Stimulated activated CD8-positive, alpha-beta memory T cell treated with anti-CD3 and anti-CD28 coated beads, Interleukin-12 subunit alpha, Interleukin-12 subunit beta, amount 100 ng/mL, for 24 hours (primary cell): ENCODE data around the gene ZNF385D.

Source experiments
- DNase-seq: peaks from one replicate; pipeline ENCODE4 v3.0.0-alpha.2; 2020; ENCODE audit errors: extremely low read depth

ZNF385D gene

DNA sequence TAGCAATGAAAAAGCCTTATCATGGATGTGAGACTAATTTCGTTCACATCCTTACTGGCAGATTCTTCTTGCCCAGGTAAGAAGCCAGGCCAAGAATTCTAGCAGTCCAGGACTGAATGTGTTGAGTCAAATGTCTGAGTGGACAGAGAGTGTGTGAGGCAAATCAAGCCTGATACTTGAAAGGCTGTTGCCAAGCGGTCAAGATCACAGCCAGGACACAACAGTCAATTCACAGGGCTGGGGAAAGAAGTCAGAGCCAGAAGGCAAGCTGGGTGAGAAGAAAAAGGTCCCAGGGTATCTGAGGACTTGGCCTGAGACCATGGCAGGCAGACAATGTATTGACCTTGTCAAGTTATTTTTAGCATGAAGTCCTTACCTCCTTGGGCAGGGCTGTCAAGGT is 301.3 kb downstream of the ZNF385D start:
- no peak for DNase-seq

DNA sequence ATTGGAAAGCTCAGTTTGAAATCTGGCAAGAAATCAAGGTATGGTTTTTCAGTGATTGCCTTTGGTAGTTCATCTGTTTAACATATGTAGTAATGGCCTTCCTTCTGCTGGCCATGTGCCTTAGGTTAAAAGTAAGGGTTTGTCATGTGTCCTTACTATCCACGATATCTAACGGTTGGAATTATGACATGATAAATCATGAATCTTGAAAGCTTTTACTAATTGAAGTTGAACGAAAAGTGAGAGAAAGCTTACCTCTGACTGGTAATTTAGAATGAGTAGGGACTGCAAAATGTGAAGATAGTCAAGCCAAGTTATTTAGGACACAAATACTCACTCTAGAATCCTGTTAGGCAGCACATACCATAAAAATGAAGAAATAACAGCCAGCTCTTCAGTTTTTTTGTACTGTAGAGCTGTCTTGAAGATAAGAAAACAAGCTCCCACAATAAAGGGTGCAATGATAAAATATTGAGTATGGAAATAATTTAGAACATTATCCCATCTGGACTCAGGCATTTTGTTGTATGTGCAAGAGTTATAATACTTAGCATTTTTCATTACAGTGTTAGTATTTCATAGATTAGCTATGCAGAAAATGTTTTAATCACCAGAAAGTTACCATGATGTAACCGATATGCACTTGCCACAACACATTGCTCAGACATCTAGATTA is 303.4 kb downstream of the ZNF385D start:
- DNase-seq: no peak

DNA sequence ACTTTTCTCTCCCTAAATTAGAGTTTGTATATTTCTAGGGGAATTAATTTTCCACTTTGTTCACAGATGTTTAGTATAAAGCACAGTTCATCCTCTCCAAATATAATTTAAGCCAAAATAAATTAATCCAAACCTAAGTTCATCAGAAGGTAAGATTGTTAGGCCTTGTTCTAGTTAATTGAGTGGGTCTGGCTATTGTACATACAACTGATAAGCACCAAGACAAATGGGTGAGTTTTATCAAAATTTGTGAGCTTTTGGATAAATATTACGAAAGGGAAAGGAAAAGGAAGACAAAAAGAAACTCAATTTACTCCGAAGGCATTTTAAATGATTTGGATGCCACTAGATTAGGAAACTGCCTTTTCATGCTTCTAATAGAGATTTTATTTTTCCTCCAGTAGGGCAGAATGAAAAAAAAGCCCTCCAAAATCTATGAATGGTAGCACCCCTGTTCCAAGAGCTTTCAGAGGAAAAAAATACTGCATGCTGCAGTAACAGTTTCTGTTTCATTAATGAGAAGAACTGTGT is 304.0 kb downstream of the ZNF385D start:
- DNase-seq: no peak

DNA sequence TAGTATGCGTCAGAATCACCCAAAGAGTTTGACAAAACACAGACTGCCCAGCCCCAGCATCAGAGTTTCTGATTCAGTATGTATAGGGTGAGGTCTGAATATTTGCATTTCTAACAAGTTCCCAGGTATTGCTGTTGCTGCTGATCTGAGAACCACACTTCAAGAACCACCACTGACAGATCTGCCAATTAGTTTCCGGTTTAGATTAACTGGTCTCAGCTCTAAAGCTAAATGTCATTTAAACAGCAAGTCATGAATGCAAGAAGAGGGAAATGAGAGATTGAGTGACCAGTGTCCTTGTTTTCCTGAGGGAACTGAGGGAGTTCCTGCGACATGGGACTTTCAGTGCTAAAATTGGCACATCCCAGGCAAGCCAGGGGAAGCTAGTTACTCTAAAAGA is 305.0 kb downstream of the ZNF385D start:
- DNase-seq: no peak

DNA sequence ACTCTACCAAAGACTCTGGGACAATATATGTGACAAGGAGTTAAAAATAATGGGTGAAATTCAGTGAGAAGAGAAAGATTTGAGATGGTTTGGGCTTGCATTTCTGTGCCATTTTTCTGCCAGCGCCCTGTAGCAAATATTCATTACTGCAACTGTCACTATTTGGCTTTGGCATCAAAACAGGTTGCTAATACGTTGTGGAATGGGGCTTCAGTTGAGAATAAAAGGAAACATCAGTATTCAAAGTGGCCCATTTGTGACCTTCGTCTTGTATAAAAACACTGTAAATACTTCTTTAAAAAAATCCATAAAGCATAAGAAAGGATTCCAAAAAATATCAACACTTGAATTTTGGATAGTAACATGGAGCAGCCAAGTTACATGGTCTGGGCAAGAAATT is 309.2 kb downstream of the ZNF385D start:
- DNase-seq: no peak

DNA sequence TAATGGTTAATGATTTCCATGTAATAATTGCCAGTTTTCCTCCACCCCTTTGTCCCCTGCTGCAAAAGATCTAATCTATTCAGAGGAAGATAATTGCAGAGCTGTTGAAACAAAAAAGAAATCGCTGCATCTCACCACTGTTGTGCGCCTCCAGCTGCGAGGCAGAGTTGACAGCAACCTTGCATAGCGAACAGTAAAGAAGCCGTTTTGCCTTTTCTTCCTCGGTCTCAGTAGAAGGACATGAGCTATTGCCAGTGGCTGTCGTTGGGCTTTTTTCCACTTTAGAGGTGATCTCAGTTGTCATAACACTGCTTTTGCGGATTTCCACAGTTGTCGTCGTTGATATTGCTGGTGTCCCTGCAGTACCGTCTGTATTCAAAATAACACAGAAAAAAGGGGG is 314.2 kb downstream of the ZNF385D start:
- no peak for DNase-seq

DNA sequence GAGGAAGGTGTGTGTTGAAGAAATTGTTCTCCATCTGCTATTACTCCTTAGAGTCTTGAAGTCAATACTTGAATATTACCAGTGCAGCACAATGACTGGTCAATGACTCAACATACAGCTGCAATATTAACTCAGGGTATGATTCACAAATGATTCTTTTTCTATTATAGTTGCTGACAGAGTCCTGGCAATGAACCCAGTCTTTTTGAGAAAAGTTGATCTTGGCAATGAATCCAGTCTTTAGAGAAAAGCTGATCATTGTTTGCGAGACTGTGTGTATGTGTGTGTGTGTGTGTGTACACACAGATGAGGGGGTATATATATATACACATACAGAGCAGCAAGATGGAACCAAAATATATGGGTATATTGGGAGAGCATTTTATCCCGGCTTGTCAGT is 315.1 kb downstream of the ZNF385D start:
- no peak for DNase-seq

DNA sequence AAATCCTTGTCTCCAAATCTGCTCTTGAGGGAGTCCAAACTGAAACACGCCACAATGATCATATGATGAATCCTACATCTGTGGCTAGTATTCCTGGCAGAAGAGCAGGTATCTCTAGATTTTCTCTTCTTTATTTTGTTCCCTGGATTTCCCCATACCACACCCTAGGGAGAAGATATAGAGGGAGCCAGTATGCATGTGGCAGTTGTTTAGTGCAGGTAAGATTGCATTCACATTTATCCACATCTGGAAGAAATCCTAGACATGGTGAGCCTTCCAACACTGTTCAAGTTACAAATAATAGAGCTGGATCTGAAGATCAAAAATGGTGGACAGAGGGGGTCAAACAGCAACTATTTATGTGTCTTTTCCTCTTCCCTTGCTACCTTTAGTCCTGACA is 316.7 kb downstream of the ZNF385D start:
- DNase-seq: no peak

DNA sequence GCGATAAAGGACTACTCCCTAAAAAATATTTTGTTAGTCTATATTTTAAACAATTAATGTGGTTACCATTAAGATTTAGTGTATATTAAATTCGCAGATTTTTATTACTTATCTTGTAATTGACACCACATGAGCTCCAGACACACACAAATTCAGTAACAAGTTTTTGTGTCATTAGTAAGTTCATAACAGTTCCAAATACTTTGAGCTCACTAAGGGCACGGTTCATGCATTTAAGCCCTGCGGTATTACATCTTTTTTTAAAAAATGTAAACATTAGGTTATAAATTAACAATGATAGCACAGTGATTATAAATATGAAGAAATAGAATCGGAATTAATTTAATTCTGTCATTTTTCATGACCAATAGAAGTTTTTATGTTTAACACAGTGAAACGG is 317.3 kb downstream of the ZNF385D start:
- no peak for DNase-seq

DNA sequence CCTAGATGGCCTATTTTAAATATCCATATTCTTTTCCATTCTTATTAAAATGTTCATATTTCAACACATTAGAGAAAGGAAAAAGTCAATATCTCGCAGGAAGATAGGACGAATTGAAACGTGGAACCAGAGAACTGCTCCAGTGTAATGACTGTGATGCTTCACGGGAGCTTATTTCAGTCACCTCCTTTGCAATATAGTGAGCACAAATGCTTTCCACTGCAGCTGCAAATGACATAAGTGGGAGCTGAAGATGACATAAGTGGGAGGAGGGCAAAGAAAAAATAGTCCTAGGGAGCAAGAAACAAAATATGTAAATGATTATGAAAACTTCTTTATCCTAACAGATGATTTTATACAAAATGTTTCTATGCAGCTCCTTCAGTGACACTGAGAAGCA is 324.1 kb downstream of the ZNF385D start:
- no peak for DNase-seq

DNA sequence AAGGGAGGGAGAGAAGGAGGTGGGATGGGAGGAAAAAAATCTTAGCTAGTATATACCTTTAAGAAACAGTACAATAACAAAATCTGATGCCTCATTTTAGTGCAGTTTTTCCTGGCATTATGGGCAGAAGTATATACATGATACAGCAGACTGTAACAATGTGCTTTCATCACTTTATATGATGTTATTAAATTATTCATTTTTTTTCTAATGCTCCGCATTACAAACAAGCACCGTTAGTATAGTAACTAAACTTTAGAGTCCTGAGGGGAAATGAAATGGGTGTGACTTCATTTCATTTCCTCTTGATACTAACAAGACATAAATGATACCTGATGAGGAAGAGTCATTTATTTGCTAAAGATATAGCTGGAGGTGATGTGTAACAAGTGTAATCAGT is 325.3 kb downstream of the ZNF385D start:
- DNase-seq: no peak

DNA sequence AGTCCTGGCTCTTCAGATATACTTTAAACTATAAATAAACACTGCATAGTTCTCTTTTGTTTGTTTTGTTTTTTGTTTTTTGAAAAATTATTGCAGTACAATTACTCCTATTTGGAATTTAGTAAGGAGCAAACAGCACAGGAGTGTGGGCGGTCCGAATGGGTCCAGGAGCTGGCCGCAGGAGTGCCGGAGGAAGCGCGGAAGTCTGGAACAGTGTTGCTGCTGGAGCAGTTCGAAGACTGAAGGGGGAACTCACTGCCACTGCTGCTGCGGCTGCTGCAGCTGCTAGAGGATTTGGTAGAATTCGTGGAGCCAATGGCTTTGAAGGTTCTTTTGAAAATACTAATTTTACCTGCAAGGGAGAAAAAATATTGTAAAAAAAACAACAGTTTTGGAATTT is 329.9 kb downstream of the ZNF385D start:
- no peak for DNase-seq

DNA sequence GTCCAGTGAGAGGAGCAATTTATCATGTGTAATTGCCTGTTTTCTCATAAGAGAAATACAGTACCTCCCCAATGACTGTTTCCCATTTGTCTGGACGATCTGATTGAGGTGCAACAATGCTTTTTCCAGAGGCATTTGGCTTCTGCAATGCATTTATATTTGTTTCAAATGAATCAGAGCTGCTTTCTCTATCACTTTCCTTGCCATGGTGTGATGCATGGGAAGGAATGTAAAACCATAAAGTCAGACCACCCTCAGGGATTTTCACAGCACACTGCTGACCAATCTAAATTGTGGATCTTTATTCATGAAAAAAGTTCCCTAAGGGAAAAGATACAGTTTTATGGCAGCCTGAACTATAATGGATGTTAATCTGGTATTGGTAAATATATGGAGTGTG is 333.0 kb downstream of the ZNF385D start:
- no peak for DNase-seq

DNA sequence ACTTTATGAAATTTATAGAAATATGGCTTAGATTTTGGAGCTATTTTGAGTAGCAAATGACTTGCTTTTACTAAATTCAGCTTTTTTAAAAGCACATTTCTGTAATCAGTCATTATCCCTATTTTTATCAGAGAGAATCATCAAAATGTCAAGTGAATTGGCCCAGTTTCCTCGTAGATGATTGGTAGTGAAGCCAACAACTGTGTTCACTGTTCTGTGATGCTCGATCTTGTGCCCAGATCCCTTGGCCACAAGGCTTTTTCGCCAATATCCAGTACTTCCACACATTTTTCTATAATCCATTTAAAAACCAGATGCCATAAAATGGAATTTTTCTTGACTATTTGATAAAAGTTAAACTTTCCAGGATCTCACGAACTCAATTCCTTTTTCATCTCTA is 336.5 kb downstream of the ZNF385D start:
- no peak for DNase-seq

DNA sequence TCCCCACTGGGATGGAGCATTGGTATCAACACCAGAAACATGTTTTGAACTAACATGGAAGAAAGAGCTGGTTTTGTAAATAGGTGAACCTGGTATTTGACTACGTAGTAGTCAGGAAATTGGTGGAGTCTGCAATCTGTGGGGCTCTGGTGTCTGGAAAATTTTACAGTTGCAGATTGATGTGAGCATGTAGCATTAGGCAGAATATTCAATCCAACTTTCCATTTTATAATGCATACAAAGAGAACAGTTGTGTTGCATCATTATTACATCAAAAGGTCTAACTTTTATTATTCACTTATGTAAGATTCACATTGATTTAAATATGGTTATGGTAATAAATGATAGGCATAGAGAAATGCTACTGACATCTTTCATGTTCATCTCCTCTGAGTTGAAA is 340.0 kb downstream of the ZNF385D start:
- DNase-seq: no peak

DNA sequence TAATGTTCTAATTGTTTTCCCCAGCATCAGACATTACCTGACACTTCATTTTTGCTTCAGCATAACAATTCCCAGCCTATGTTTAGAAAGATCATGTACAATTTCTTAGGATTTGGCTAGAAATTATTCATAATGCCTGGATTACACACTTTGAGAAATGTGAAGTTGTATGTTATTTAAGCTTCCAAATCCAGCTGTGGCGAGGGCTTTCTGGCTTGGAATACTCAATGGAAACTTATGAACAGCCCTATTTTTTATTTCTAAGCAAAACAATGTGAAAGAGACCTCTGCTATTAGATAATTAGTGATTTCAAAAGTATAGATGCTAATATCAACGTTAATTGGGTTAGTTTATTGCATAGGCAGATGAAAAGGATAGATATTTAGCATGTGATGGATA is 341.6 kb downstream of the ZNF385D start:
- no peak for DNase-seq

DNA sequence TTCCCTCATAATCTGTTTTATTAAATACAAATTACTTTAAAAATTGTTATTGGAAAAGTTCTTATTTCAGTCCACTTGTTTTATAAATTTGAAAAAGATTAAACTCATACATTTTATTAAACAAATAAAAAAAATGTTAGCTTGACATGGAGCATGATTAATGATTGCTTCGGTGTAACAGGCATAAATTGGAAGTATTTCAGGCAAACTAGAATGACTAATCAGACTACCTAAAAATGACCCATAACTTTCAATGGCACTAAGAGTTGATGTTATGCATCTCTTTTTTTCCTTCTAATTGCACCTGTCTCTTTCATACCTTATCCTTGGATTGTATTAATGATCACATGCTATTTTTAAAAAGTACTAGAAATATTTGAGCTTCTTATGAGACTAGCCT is 343.3 kb downstream of the ZNF385D start:
- no peak for DNase-seq

DNA sequence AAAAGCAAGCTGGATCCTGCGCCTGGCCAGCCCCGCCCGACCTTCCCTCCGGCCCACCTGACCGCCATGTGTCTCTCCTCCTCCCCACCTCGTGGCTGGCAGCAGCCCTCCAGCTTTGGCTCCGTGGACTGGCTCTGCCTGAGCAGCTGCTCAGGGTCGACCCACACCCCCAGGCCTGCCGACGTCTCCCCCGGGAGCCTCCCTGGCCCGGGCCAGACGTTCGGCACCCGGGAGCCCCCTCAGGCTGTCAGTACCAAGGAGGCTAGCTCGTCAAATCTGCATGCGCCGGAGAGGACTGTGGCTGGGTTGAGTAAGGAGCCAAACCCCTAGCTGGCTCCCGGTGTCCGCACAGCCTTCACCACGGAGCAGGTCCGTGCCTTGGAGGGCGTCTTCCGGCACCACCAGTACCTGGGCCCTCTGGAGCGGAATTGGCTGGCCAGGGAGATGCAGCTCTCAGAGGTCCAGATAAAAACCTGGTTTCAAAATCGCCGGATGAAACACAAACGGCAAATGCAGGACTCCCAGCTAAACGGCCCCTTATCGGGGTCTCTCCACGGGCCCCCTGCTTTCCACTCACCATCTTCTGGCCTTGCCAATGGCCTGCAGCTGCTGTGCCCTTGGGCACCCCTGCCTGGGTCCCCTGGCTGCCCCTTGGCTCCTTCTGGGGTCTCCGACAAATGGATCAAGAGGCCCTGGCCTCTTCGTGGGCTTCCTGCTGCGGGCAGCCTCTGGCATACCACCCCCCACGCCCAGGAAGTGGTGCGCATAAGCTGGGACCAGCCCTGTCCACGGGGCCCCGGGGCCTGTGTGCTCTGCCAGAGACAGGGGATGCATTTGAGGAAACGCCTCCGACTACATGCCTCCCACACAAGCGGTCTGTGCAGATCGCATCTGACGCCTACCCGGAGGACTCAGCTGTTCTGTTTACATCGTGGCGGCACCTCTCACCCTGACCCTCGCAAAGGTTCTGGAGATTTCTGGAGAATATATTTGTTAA is 345.0 kb downstream of the ZNF385D start:
- DNase-seq: no peak

DNA sequence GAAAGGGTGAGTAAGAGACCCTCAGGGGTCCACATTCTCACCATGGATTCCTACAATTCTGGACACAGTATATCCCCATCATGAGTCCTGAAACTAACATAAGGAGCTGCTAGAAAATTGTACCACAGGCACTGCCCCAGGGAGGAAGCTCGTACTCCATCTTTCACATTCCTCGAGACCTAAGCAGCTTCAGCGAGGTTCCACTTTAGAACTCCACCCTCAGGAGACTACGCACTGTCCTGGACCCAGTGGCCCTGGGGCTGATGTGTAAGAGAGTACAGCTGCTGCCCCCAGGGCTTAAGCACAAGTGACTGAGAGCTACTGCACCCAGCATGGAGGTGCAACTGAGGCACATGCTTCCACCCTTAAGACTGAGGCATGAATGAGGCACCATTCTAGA is 352.5 kb downstream of the ZNF385D start:
- no peak for DNase-seq

DNA sequence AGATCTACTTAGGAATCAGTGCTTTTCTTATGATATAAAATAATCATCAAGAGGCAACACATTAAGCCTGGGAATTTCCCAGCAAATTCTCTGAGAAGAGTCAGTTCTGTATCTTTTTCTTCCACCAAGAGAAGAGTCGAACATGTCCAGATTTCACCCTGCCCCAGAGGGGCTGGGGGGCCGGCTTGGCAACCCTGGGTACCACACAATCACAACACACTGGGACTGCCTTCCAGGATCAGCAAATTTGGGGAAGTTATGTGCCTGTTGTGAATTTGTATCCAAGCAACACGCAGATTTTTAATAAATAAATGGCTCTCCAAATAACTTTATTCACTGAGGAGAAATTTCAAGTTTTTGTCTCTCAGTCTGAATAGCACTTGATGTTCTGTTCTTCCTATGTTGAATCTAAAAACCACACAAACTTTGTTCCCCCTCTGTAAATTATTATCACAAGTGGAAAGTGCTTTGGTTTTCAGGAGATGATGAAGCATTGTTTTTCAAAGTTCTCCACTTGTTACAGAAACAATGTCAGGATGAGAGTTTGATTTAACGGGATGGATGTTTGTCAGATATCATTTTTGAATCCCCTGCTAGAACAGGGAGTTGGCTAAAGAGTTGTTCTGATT is 357.2 kb downstream of the ZNF385D start:
- DNase-seq: no peak

DNA sequence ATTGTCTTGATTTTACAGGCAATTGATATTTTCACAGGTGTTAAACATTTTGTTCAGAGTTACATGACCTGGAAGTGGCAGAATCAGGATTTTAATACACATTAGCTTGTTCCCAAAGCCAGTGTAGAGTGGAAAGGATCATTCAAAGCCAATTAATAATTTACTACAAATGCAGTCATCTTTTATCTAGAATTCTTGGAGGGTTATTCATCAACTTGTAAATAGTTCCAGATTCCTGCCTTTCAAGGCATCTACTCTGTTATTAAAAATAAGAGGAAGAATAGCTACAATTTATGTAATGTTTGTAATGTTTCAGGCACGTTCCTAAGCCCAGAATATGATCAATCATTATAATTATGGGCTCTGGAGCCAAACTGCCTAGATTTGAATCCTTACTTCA is 358.5 kb downstream of the ZNF385D start:
- DNase-seq: no peak

DNA sequence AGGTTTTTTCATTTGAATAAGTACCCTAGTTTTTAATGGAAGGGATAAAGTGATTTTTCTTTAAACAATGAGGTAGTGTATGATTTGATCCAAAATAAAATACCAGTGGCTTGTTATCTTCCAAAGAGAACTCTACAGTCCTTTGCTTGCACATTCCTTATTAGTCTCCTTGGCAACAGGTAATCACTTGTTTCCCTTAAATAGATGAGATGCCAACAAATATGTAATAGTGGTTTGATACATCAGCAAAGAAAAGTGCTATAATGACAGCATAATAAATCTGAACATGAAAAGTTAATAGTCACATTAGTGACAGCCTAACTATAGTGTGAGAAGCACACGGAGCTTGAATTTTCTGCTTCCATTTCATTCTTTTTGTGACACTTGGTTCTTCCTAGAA is 360.2 kb downstream of the ZNF385D start:
- DNase-seq: no peak

DNA sequence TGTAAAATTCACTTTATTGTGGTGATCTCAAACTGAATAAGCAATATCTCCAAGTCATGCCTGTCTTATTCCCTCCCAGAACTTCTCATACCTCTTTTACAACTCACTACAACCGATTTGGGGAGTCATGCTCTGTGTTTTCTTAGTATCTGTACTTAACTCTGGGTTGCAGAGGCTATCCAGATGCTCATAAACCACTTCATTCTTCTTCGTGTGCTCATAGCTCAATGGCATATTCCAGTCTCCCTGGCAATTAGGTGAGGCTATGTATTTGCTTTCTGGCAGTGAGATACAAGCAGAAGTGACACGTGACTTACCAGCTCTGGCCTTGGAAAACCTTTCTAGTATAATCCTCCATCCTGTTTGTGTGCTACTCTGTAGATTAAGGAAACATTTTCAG is 360.9 kb downstream of the ZNF385D start:
- DNase-seq: no peak
